SKM-1 treated with dmso at 0.1 percent for 144 hours (cell line): ENCODE measurements around the gene CIAO2B.

Experiments
- DNase-seq: peaks from one replicate; lab custom pipeline; 2025; ENCODE audit not compliant: unreplicated experiment; lab: John Stamatoyannopoulos, UW

CIAO2B gene

DNA sequence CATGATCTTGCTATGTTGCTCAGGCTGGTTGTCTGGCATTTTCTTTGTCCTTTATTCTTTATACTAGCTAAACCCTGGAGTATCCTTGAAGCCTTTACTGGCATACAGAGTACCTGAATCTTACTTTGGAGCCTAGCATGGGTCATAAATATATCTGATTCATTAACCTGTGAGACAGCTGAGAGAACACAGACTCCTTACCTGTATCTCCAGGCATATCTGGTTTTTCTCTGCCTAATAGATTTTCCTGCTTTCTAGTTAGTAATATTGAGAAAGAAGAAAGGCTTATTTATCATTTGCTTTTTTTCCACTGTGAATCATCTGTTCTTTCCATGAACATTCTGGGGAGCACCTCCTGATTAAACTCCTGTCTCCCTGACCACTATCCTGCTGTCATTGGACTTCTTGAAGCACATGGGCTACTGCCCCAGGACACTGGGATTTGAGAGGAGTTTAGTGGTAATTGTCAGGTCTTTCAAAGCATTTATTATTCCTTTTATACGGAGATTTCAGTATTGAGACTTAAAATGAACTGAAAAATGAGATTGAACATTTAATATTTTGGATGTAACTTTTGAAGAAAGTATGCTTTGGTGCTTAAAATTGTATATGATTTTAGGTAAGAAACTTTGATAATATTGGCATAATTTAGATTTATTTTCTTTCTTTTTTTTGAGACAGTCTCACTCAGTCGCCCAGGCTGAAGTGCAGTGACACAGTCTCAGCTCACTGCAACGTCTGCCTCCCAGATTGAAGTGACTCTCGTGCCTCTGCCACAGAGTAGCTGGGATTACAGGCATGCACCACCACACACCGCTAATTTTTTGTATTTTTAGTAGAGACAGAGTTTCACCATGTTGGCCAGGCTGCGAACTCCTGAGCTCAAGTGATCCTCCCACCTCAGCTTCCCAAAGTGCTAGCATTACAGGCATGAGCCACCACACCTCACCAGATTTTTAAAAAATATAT lies 45.3 kb downstream of the CIAO2B start:
- no peak for DNase-seq

DNA sequence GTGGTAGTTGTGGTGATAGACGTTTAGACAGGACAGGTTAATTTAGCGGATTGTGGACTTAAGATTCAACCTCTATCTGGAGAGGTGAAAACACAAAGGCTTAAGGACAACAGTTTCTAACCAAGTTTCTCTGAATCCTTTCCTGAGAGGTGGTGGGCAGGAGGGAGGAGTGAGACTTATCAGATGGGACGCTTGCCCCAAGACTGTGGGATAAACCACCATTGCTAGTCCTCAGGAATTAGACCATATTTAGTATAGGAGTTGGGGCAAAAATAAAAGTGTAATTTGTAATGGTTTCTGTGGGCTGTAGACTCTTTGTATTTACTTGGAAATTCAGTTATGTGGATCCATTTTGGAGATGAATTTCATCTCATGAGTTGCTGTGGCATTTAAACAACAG lies 47.3 kb downstream of the CIAO2B start:
- DNase-seq = no peak

DNA sequence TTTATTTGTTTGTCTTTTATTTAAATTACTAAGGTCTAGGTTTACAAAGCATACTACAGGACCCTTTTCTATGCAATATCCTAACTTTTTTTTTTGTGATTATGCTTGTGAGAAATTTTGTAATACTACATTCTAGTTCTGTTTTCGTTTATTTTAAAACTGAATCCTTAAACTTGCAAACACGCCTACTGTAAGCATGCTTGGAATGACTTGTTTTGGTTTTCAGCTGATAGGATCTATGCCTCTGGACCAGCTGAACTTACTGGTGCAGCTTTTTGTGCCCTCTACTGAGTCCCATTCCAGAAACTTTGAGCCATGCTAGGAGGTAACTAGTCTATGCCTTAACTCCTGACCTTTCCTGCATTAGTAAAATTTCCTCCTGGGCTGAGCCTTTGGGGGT lies 47.9 kb downstream of the CIAO2B start:
- no peak for DNase-seq

DNA sequence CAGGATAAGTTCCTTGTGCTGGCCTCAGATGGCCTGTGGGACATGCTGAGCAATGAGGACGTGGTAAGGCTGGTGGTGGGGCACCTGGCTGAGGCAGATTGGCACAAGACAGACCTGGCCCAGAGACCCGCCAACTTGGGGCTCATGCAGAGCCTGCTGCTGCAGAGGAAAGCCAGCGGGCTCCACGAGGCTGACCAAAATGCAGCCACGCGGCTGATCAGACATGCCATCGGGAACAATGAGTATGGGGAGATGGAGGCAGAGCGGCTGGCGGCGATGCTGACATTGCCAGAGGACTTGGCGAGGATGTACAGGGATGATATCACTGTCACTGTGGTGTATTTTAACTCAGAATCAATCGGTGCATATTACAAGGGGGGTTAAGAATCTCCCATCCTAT lies 48.7 kb downstream of the CIAO2B start:
- no peak for DNase-seq

DNA sequence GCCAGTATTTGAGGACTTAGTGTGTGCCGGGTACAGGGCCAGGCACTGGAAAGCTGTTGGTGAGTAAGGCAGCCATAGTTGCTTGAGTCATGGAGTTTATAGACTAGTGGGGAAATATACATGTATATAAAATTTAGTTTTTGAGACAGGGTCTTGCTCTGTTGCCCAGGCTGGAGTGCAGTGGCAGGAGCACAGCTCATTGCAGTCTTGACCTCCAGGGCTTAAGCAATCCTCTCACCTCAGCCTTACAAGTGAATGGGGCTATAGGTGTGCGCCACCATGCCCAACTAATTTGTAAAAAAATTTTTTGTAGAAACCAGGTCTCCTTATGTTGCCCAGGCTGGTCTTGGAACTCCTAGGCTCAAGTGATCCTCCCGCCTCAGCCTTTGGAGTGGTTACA lies 51.5 kb downstream of the CIAO2B start:
- DNase-seq = no peak
